NCI-H1105 treated with DMSO at 0.1 percent for 48 hours (cell line): ENCODE data around the gene ACSL6.
"Not testable (repeated sequence)": the region's sequence is repeated elsewhere in the genome, so short reads cannot be mapped to it uniquely, and the experiment has no call there.

ENCODE experiments used
- DNase-seq: peaks from one replicate; lab custom pipeline; 2025; lab: John Stamatoyannopoulos, UW

Gene ACSL6

GRCh38 chr5:131939690-131940345, 71.6 kb downstream of the ACSL6 start:
- DNase-seq = no peak

GRCh38 chr5:131932235-131932634, 79.2 kb downstream of the ACSL6 start:
- DNase-seq = no peak

- DNase-seq = no peak
Measured at GRCh38 chr5:131928957-131929356, 82.5 kb downstream of the ACSL6 start.

- no peak for DNase-seq
Measured at GRCh38 chr5:131926168-131926567, 85.3 kb downstream of the ACSL6 start.

- no peak for DNase-seq
Measured at GRCh38 chr5:131916481-131916880, 95.0 kb downstream of the ACSL6 start.

- DNase-seq = no peak
Measured at GRCh38 chr5:131914472-131914871, 97.0 kb downstream of the ACSL6 start.

GRCh38 chr5:131913603-131914002, 97.9 kb downstream of the ACSL6 start:
- DNase-seq = no peak

- DNase-seq = no peak
Measured at GRCh38 chr5:131906668-131907067, 104.8 kb downstream of the ACSL6 start.

DNA sequence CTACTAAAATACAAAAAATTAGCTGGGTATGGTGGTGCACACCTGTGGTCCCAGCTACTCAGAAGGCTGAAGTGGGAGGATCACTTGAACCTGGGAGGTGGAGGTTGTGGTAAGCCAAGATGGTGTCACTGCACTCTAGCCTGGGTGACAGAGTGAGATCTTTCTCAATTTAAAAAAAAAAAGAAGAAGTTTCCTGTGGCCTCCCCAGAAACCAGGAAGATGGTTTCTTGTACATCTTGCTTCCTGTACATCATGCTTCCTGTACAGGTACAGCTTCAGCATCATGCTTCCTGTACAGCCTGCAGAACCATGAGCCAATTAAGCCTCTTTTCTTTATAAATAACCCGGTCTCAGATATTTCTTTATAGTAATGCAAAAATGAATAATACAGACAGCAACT, 109.2 kb downstream of the ACSL6 start:
- not testable (repeated sequence) for DNase-seq
